Mononuclear cell (primary cell): ENCODE results near the gene TYR. TPM values are rescaled to one million over a fixed set of nuclear protein-coding genes. Genes with fewer than 3 reads are reported as not detected.
"Not testable (repeated sequence)": the region's sequence is repeated elsewhere in the genome, so short reads cannot be mapped to it uniquely, and the experiment has no call there.

Source experiments
- H3K27me3 ChIP-seq: 2 replicates; pipeline ENCODE4 v1.6.0; 2011; ENCODE audit warnings: low read length, control low read depth; ENCODE audit not compliant: insufficient read depth
- H3K4me1 ChIP-seq: 2 replicates; pipeline ENCODE4 v1.5.1; 2011; ENCODE audit warnings: mild to moderate bottlenecking, low read length, control low read depth; ENCODE audit not compliant: insufficient read depth
- H3K4me3 ChIP-seq: 2 replicates; pipeline ENCODE4 v1.5.1; 2011; ENCODE audit warnings: mild to moderate bottlenecking, low read length, moderate library complexity
- H3K9me3 ChIP-seq: 2 replicates; pipeline ENCODE4 v1.5.1; 2011; ENCODE audit warnings: low read depth, mild to moderate bottlenecking, control low read depth, low read length
- total RNA-seq: library from RNA; depleted of rRNA; stranded (reverse); fragments of >200 nt; gene quantifications from one replicate; pipeline ENCODE4 v1.2.3, GENCODE V29; 2012

The TYR gene
- total RNA-seq, 1 donor: not detected

GRCh38 chr11:89220684-89221339, 43.1 kb downstream of the TYR start:
- Histone ChIP-seq H3K4me3 (no peak overlapping the region), H3K4me1 (no peaks in the 10 kb centered on the region), H3K9me3 (no peaks in the 10 kb centered on the region), H3K27me3 (no peaks in the 10 kb centered on the region)

DNA sequence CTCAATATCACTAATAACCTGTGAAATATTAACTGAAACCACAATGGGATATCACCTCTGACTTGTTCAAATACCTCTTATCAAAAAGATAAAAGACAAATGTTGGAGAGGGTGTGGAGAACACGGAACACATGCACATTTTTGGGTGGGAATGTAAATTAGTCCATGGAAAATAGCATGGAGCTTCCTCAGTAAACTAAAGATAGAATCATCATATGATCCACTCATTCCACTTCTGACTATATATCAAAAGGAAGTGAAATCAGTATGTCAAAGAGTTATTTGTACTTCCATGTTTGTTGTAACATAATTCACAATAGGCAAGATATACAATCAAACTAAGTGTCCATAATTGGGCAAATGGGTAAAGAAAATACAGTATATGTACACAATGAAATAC, 57.4 kb downstream of the TYR start:
- H3K9me3 ChIP-seq: no peaks in the 10 kb centered on the region
- H3K27me3 ChIP-seq: no peaks in the 10 kb centered on the region
- H3K4me1 ChIP-seq: no peaks in the 10 kb centered on the region
- H3K4me3 ChIP-seq: no peak overlapping the region

- Histone ChIP-seq H3K9me3 (no peaks in the 10 kb centered on the region), H3K4me1 (no peaks in the 10 kb centered on the region), H3K27me3 (no peaks in the 10 kb centered on the region), H3K4me3 (no peak overlapping the region)
Measured at GRCh38 chr11:89235976-89236375, 58.3 kb downstream of the TYR start.

- not testable (repeated sequence) for H3K4me3 ChIP-seq, H3K9me3 ChIP-seq, H3K27me3 ChIP-seq, H3K4me1 ChIP-seq
Measured at GRCh38 chr11:89247007-89247406, 69.3 kb downstream of the TYR start.

- Histone ChIP-seq H3K4me1 (no peaks in the 10 kb centered on the region), H3K4me3 (no peak overlapping the region), H3K9me3 (no peaks in the 10 kb centered on the region), H3K27me3 (no peaks in the 10 kb centered on the region)
Measured at GRCh38 chr11:89249196-89249595, 71.5 kb downstream of the TYR start.

DNA sequence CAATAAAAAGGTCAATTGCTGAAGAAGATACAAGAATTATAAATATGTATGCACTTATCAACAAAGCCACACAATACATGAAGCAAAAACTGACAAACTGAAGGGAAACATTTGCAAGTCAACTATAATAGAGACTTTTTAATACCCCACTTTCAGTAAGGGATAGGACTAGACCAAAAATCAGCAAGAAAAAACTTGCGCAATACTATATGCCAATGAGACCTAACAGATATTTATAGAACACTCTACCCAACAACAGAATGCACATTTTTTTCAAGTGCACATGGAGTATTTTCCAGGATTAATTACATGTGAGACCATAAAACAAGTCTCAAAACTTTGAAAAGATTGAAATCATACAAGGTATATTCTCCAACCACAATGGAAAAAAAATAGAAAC, 83.8 kb downstream of the TYR start:
- H3K9me3 ChIP-seq, H3K4me3 ChIP-seq, H3K27me3 ChIP-seq, H3K4me1 ChIP-seq: not testable (repeated sequence)

GRCh38 chr11:89267660-89268302, 90.1 kb downstream of the TYR start:
- H3K27me3 ChIP-seq: no peaks in the 10 kb centered on the region
- H3K4me1 ChIP-seq: no peaks in the 10 kb centered on the region
- no peaks in the 10 kb centered on the region for H3K9me3 ChIP-seq
- no peak overlapping the region for H3K4me3 ChIP-seq

DNA sequence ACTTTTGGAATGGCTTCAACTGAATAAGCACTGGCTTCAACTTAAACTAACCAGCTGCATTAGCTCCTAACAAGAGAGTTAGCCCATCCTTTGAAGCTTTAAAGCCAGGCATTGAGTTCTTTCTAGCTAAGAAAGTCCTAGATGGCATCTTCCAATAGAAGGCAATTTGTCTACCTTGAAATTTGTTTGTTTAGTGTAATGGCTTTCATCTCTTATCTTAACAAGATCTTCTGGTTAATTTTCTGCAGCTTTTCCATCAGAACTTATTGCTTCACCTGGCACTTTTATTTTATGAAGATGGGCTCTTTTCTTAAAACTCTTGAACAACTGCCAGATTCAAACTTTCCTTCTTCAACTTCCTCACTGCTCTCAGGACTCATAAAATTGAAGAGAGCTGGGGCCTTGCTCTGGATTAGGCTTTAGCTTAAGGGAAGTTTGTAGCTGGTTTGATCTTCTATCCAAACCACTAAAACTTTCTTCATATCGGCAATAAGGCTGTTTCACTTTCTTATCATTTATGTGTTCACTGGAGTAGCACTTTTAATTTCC, 94.9 kb downstream of the TYR start:
- H3K27me3 ChIP-seq, H3K9me3 ChIP-seq, H3K4me3 ChIP-seq, H3K4me1 ChIP-seq: not testable (repeated sequence)

- H3K9me3 ChIP-seq, H3K27me3 ChIP-seq, H3K4me3 ChIP-seq, H3K4me1 ChIP-seq: not testable (repeated sequence)
Measured at GRCh38 chr11:89273220-89273619, 95.5 kb downstream of the TYR start.

- no peaks in the 10 kb centered on the region for H3K4me1 ChIP-seq
- no peaks in the 10 kb centered on the region for H3K9me3 ChIP-seq
- no peaks in the 10 kb centered on the region for H3K27me3 ChIP-seq
- H3K4me3 ChIP-seq: no peak overlapping the region
Measured at GRCh38 chr11:89275966-89276365, 98.3 kb downstream of the TYR start.

- H3K4me3 ChIP-seq: no peak overlapping the region
- no peaks in the 10 kb centered on the region for H3K9me3 ChIP-seq
- no peaks in the 10 kb centered on the region for H3K4me1 ChIP-seq
- no peaks in the 10 kb centered on the region for H3K27me3 ChIP-seq
Measured at GRCh38 chr11:89279176-89279575, 101.5 kb downstream of the TYR start.

GRCh38 chr11:89281032-89281677, 103.5 kb downstream of the TYR start:
- not testable (repeated sequence) for H3K4me1 ChIP-seq, H3K9me3 ChIP-seq, H3K27me3 ChIP-seq, H3K4me3 ChIP-seq

DNA sequence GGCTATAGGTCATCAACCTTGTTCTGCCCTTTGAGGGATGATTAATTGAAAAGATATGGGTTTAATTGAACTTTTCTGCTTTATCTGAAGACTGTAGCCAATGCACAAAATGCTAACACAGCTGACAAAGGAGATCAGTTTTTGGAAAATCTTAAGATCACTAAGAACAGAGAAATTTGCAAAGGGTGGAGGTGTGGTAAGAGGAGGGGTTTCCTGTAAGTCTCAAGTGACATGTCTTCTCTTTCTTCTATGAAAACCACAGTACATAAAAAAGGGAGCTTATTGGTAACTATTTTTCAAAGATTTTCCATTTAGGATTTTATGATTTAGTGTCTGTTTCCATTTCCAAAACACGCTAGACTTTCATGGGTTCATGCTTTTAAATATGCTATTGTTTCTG, 108.9 kb downstream of the TYR start:
- H3K4me1 ChIP-seq, H3K27me3 ChIP-seq, H3K4me3 ChIP-seq, H3K9me3 ChIP-seq: not testable (repeated sequence)

DNA sequence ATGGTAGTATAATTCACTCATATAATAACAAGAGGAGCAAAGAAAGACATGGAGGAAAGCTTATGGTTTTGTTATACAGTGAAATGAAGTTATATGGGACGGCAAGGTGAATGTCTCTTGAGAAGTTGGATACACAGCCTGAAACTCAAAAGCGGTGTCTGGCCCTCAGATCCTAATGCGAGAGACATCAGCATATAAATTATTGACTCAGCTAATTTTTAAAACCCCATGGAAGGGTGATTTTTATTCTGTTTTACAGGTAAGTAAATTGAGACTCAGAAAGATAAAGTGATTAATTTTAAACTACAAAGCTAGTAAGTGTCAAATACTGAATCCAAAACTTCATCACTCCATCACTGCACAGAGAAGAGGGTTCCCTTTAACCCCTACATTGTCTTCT, 110.3 kb downstream of the TYR start:
- H3K4me3 ChIP-seq: not testable (repeated sequence)

GRCh38 chr11:89293965-89294679, 116.4 kb downstream of the TYR start:
- no peaks in the 10 kb centered on the region for H3K27me3 ChIP-seq
- no peaks in the 10 kb centered on the region for H3K4me1 ChIP-seq

More for the DNA sequence above, 110.3 kb downstream of the TYR start:
- H3K4me1 ChIP-seq, H3K9me3 ChIP-seq, H3K27me3 ChIP-seq: not testable (repeated sequence)

More at GRCh38 chr11:89293965-89294679, 116.4 kb downstream of the TYR start:
- no peak overlapping the region for H3K4me3 ChIP-seq
- no peaks in the 10 kb centered on the region for H3K9me3 ChIP-seq
